Endodermal cell (in vitro differentiated cells): ENCODE measurements around the gene ERGIC2. TPM values are rescaled to one million over a fixed set of nuclear protein-coding genes. Genes with fewer than 3 reads are reported as not detected.

Experiments
- DNase-seq: peaks from one replicate; pipeline ENCODE4 v3.0.0-alpha.2; 2017
- H3K27ac ChIP-seq: 2 replicates; pipeline ENCODE4 v1.5.1; 2013; ENCODE audit warnings: mild to moderate bottlenecking, low read depth, low read length, moderate library complexity
- H3K27me3 ChIP-seq: 2 replicates; pipeline ENCODE4 v1.6.1; 2013; ENCODE audit warnings: mild to moderate bottlenecking, low read length, moderate library complexity; ENCODE audit not compliant: insufficient read depth, control insufficient read depth, poor library complexity, severe bottlenecking
- H3K36me3 ChIP-seq: 2 replicates; pipeline ENCODE4 v1.7.0; 2013; ENCODE audit warnings: mild to moderate bottlenecking, low read length, moderate library complexity; ENCODE audit not compliant: control insufficient read depth, insufficient read depth
- H3K4me1 ChIP-seq: one replicate; pipeline ENCODE4 v1.7.0; 2013; ENCODE audit warnings: low read length; ENCODE audit not compliant: control insufficient read depth, insufficient read depth
- H3K4me3 ChIP-seq: 2 replicates; pipeline ENCODE4 v1.5.1; 2013; ENCODE audit warnings: mild to moderate bottlenecking, low read length, moderate library complexity
- H3K9ac ChIP-seq: 2 replicates; pipeline ENCODE4 v1.6.1; 2013; ENCODE audit warnings: mild to moderate bottlenecking, low read length, moderate library complexity; ENCODE audit not compliant: poor library complexity, severe bottlenecking; ENCODE audit errors: extremely low read depth
- H3K9me3 ChIP-seq: 2 replicates; pipeline ENCODE4 v1.6.1; 2013; ENCODE audit warnings: mild to moderate bottlenecking, low read length, moderate library complexity; ENCODE audit not compliant: control insufficient read depth
- H3K27ac Mint-ChIP-seq: 2 replicates; pipeline ENCODE4 v1.8.0; 2020; ENCODE audit warnings: mixed read lengths
- H3K27me3 Mint-ChIP-seq: 2 replicates; pipeline ENCODE4 v1.8.0; 2021; ENCODE audit warnings: mild to moderate bottlenecking, mixed read lengths; ENCODE audit not compliant: insufficient read depth
- H3K36me3 Mint-ChIP-seq: 2 replicates; pipeline ENCODE4 v1.8.0; 2020; ENCODE audit warnings: low read depth, mixed read lengths
- H3K4me1 Mint-ChIP-seq: 2 replicates; pipeline ENCODE4 v1.8.0; 2020; ENCODE audit warnings: mixed read lengths
- H3K4me3 Mint-ChIP-seq: 2 replicates; pipeline ENCODE4 v1.8.0; 2020; ENCODE audit warnings: mild to moderate bottlenecking, moderate library complexity, mixed read lengths
- H3K9me3 Mint-ChIP-seq: 2 replicates; pipeline ENCODE4 v1.8.0; 2020; ENCODE audit warnings: mild to moderate bottlenecking, mixed read lengths
- WGBS, 2 experiments: methylation state at CpG; one replicate each; pipeline versions ENCODE4 v1.1.5 to v1.1.7; 2013; ENCODE audit warnings: missing lambda C conversion rate in 2 of 2, mixed read lengths in 1 of 2; ENCODE audit not compliant: insufficient coverage in 1 of 2, insufficient read length in 1 of 2; 5-methylcytosine and 5-hydroxymethylcytosine counted together
- total RNA-seq, 2 donors: library from RNA; stranded (reverse); fragmentation: NEBNext Ultra II Directional in 1 of 2; extraction: Animal tissue kit (Norgen Biotek cat#: 25700) in 1 of 2; gene quantifications; 2 replicates in 1 of 2; 3 replicates in 1 of 2; pipeline ENCODE4 v1.2.1, GENCODE V29; 2021
- TF ChIP-seq, protein P1 (sequence below): fragments of 200-600 bp; sonication (generic); conservative IDR thresholded peaks from 2 replicates; pipeline ENCODE4 v1.5.0; 2021; ENCODE audit warnings: antibody characterized with exemption, mild to moderate bottlenecking

Gene ERGIC2
- total RNA-seq, 2 donors from 2014 or later = 101 to 170 TPM

DNA sequence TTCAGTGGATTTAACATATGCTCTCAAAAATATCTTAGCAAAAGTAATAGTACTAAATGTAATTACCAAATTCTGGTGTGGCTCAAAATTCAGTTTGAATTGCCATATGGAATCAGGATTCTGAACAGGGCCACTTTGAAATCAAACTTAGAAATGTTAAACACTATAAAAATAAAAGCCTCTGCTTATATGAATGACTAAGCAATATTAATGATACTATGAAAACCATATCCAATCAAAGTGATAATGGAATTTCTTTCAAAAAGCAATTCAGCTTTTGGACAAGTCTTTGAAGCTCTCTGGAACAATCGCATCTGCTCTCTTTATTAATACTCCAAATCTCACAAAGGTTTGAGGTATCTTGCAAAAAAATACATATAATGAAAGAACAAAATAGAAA lies 51.6 kb downstream of the ERGIC2 start:
- H3K9ac ChIP-seq = no peak overlapping the region
- no peak overlapping the region for H3K4me3 ChIP-seq
- no peak overlapping the region for H3K27ac ChIP-seq
- Mint-ChIP-seq H3K36me3 (peaks cover 47% of the 10 kb centered on the region), H3K27me3 (no peaks in the 10 kb centered on the region), H3K9me3 (peaks cover 26% of the 10 kb centered on the region), H3K27ac (no peak overlapping the region), H3K4me1 (no peaks in the 10 kb centered on the region), H3K4me3 (no peak overlapping the region)
- no peaks in the 10 kb centered on the region for H3K4me1 ChIP-seq
- 100% methylated on average over 1 of the region's 1 CpG; no CpG with 5 or more reads in 1 of the 2 experiments for WGBS, 2 experiments
- H3K36me3 ChIP-seq = no peaks in the 10 kb centered on the region
- H3K9me3 ChIP-seq = no peaks in the 10 kb centered on the region
- no peaks in the 10 kb centered on the region for H3K27me3 ChIP-seq
- TF ChIP-seq, protein P1, sequence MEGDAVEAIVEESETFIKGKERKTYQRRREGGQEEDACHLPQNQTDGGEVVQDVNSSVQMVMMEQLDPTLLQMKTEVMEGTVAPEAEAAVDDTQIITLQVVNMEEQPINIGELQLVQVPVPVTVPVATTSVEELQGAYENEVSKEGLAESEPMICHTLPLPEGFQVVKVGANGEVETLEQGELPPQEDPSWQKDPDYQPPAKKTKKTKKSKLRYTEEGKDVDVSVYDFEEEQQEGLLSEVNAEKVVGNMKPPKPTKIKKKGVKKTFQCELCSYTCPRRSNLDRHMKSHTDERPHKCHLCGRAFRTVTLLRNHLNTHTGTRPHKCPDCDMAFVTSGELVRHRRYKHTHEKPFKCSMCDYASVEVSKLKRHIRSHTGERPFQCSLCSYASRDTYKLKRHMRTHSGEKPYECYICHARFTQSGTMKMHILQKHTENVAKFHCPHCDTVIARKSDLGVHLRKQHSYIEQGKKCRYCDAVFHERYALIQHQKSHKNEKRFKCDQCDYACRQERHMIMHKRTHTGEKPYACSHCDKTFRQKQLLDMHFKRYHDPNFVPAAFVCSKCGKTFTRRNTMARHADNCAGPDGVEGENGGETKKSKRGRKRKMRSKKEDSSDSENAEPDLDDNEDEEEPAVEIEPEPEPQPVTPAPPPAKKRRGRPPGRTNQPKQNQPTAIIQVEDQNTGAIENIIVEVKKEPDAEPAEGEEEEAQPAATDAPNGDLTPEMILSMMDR = no peak
- DNase-seq = no peak

DNA sequence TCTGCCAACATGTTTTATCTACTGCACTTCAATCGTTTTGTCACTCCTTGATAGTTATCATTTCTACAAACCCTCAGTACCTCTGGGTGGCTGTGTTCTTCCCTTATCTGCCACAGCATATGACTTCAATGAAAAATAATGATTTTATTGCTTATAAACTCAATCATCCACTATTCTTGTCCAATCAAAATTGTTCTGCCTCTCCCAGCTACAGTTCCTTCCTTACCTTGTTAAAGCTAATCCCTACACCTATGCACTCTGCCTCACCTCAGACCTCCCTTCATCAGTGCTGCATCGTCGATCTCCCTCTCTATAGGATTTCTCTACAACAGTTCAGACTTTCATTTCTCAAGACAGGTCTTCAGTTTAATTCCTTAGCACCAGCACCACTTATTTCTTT lies 58.8 kb downstream of the ERGIC2 start:
- Histone ChIP-seq H3K4me3 (peak overlapping the region; percentile 14), H3K36me3 (peaks cover 21% of the 10 kb centered on the region), H3K4me1 (no peaks in the 10 kb centered on the region), H3K9ac (no peak overlapping the region), H3K27ac (no peak overlapping the region), H3K9me3 (peaks cover 21% of the 10 kb centered on the region), H3K27me3 (no peaks in the 10 kb centered on the region)
- Mint-ChIP-seq H3K27ac (no peak overlapping the region), H3K4me3 (no peak overlapping the region), H3K4me1 (peaks cover 5% of the 10 kb centered on the region), H3K36me3 (peaks cover 72% of the 10 kb centered on the region), H3K9me3 (peaks cover 60% of the 10 kb centered on the region), H3K27me3 (no peaks in the 10 kb centered on the region)
- no peak for DNase-seq
- WGBS, 2 experiments = 93 to 100% methylated on average over 3 of the region's 3 CpGs
- TF ChIP-seq, protein P1 = no peak

DNA sequence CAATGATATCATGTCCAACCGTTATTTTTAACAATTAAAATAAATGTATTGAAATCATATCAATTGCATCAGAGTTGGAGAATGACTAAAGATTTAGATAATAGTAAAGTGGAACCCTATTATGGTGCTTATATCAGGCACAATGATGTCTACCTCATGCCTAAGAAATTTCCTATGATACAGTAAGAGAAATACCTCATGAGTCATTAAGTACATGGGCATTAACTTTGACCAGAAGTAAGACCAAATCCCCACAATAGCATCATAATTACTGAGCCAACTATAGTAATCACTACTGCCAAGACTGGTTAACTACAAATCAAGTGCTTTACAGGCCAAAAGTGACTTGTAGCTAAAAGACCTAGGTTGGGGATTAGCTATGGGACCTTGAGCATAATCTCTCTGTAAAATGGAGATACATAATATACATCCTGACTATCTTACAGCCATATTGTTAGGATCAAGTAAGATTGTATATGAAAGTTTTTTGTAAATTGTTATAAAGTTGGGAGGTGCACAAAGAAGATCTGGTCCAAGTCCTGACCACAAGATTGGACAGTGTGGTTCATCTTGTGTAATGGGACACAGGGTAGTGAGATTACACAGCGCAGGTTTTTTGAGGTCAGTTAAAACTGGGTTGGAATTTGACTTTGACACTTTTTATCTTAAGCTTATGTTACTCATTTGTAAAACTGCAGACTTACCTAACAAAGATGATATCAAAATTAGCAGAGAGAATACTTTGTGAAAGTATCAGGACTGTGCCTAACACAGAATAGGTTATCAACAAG lies 60.5 kb downstream of the ERGIC2 start:
- peaks cover 46% of the 10 kb centered on the region for H3K9me3 Mint-ChIP-seq
- no peak overlapping the region for H3K4me3 Mint-ChIP-seq
- H3K36me3 Mint-ChIP-seq = peaks cover 62% of the 10 kb centered on the region
- H3K9me3 ChIP-seq = peaks cover 21% of the 10 kb centered on the region
- no peak for DNase-seq
- no peak overlapping the region for H3K4me3 ChIP-seq
- H3K4me1 Mint-ChIP-seq = peaks cover 18% of the 10 kb centered on the region
- H3K27me3 ChIP-seq = no peaks in the 10 kb centered on the region
- TF ChIP-seq, protein P1 = no peak
- 100% methylated on average over 1 of the region's 2 CpGs for WGBS, 2 experiments
- H3K27ac ChIP-seq = no peak overlapping the region
- H3K27me3 Mint-ChIP-seq = no peaks in the 10 kb centered on the region
- H3K4me1 ChIP-seq = peaks cover 4% of the 10 kb centered on the region
- H3K36me3 ChIP-seq = peaks cover 21% of the 10 kb centered on the region
- no peak overlapping the region for H3K9ac ChIP-seq
- no peak overlapping the region for H3K27ac Mint-ChIP-seq
